GM18507 (cell line): ENCODE measurements around the gene AP2A1.

Experiments
- DNase-seq: peaks from one replicate; pipeline ENCODE4 v3.0.0; 2011; ENCODE audit warnings: low read depth; ENCODE audit not compliant: insufficient read length; ENCODE audit errors: extremely low spot score
- FAIRE-seq: peaks from 2 replicates; lab custom pipeline; 2011; peaks lifted over from hg19 to GRCh38; lab: Jason Lieb, UNC

AP2A1 gene

DNA sequence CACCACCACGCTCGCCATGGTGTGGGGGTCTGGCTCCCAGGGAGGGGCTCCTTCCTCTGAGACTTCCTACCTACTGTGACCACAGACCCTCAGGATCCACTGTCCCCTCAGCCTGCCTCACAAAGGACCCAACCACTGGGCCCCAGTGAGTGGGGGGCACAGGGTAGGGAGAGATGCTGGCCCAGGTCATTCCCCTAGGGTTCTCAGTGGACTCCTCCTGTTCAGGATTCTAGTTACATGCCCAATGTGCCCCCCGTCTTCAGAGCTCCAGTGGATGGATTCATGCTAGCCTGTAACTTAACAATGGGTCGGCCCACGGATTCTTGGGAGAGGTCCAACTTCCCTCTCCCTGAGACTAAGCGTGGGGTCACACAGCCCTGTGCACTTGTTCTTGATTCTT, 3.6 kb upstream of the AP2A1 start, which contains the start of gene TSKS:
TSS of gene TSKS (minus strand) at position 77 of the 400 bp plus-strand sequence. CDS start at position 18, 59 bp downstream.
- DNase-seq (no peak), FAIRE-seq (no peak)

- DNase-seq (no peak), FAIRE-seq (no peak)
Measured at GRCh38 chr19:49764341-49764740, 2.5 kb upstream of the AP2A1 start.

DNA sequence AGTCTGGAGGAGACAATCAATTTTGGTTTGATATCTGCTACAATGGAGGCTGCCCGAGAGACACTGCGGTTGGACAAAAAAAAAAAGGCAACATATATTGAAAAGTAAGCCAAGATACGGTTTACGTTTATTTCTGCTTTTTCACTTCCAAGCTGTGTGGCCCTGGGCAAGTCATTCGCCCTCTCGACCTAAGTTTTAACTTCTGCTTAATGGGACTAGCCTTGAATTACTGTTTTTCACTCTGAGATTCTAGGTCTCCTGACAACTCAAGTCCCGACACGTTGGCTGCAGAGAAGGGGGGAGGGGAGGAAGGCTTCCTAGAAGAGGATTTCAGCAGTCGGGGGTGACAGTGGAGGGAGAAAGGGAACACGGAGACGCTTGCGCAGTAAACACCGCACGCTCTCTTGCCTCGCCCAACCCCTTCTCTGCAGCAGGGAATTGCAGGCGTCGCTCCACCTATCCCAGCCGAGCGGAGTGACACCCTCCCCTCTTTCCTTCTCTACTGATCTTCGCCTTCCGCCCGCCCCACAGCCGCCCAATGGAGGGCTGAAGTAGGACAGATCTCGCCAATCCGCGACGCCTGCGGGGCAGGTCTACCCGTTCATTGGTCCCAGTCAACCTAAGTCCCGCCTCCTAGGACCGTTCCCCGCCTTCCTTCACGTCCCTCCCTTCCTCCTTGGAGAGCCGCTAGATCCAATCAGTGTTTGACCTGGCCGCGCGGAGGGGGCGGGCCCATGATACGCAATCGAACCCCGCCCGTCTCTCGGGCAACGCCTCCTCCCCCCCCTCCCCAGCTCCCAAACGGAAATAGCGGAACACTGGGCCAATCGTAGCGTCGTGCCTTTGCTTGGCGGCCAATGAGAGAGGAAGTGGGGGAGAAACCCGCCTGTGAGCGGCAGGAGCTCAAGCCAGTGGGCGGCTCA, 533 bp upstream of the AP2A1 start:
- FAIRE-seq (peak; percentile 100), DNase-seq (peak; percentile 100)

- FAIRE-seq, result no peak
- no peak for DNase-seq
Measured at GRCh38 chr19:49767381-49767780, 580 bp downstream of the AP2A1 start.

GRCh38 chr19:49767967-49768581, 1.3 kb downstream of the AP2A1 start:
- DNase-seq (no peak), FAIRE-seq (no peak)

- FAIRE-seq (no peak), DNase-seq (no peak)
Measured at GRCh38 chr19:49770529-49770928, 3.7 kb downstream of the AP2A1 start.

GRCh38 chr19:49771674-49772139, 4.9 kb downstream of the AP2A1 start:
- DNase-seq, result no peak
- no peak for FAIRE-seq

DNA sequence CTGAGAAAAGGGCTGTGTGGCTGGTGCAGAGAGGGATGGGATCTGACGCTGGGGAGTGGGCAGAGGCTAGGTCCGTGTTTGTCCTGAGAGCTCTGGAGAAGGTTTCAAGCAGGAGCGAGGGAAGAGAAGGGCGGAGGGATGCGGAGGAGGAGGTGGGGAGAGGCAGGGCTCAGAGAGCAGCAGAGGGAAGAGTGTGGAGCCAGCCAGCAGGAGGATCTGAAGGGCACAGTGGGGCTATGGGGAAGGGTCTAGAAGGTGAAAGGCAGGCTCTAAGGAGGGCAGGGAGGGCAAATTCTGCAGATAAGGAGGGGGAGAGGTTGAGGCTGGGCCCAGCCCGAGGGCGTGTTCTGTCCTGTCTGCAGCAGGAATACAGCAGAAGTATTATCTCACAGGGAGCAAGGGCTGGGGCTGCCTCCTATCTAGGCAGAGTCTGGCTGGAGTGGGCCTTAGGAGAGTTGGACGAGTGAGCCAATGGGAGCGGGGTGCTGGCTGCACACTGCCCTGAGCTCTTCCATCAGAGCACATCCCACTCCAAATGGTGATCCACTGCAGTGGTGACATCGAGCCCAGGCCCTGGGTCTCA, 6.1 kb downstream of the AP2A1 start:
- FAIRE-seq, result no peak
- DNase-seq, result no peak

GRCh38 chr19:49773663-49774350, 7.0 kb downstream of the AP2A1 start:
- FAIRE-seq (no peak), DNase-seq (no peak)

DNA sequence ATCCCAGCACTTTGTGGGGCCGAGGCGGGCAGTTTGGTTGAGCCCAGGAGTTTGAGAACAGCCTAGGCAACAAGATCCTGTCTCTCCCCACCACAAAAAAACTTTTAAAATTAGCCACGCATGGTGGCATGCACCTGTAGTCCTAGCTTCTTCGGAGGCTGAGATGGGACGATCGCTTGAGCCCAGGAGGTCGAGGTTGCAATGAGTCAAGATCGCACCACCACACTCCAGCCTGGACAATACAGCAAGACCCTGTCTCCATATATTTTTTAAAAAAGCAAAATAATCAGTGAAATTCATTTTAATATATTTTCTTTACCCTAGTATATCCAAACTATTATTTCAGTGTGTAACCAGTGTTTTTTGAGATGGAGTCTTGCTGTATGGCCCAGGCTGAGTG, 8.2 kb downstream of the AP2A1 start:
- FAIRE-seq (no peak), DNase-seq (no peak)

- DNase-seq (no peak), FAIRE-seq (no peak)
Measured at GRCh38 chr19:49775742-49776370, 9.1 kb downstream of the AP2A1 start.

DNA sequence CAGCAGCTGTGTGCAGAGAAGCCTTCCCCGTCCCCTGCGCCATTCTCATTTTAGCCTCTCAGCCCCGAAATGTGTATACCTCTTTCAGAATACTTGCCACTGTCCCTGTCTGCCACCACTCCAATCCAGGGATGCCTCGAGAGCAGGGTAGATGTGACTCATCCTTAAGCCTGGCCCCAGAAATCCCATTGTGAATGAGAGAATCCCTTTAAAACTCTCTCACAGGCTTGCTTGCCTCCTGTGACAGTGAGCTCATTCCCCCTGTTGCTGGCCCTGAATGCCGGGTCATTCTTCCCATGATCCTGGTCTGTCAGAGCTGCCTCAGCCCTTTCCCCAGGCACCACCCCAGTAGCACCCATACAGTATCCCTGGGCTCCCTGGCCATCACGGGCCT, 9.6 kb downstream of the AP2A1 start:
- DNase-seq (no peak), FAIRE-seq (no peak)

DNA sequence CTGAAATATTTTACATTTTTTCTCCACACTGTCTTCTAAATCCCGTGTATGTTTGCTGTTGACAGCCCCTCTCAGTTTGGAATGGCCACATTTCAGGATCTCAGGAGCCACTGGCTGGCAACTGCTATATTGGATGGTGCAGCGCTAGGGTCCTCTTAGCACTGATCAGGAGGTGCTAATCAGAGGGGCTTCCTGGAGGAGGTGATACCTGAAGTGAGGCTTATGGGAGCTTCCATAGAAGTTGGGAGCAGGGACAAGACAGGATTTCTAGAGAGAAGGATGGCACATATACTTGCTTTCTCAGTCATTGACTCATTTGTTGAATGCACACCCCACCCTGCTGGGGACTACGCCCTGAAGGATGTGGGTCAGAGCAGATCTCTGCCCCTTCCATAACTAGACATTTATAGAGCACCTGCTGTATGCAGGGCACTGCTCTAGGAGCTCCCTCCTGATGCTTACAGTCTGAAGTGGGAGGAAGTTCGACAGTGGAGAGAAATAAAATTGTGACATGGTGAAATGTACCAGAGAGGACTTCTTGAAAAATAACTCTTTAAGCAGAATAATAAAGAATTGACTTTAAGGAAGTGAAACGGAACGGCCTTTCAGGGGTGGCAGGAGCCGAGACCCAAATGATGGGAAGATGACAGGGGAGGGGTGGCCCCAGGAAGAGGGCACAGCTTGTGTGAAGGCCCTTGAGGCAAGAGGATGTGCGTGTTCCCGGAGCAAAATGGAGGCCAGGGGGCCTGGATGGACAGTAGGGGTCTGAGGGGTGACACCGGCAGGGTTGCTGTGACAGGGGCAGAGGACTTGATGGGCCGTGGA, 13.1 kb downstream of the AP2A1 start:
- DNase-seq (no peak), FAIRE-seq (peak; percentile 64)

DNA sequence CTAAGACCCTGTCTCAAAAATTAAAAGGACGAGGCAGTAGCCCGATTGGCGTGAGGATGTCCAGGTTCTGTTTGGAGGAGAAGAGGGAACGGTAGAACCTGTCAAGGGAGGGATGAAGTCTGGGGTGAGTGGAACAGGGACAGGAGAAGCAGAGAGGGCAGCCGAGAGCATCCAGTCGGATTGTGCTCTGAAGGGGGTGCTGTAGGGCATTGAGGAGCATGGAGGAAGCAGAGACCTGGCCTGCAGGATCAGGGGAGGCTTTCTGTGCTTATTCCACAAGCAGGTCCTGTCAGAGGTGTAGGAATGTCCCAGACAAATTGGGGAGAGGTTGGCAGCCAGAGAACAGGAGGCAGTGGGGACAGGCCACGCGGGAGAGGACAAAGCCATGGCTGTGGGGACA, 14.1 kb downstream of the AP2A1 start:
- DNase-seq, result no peak
- no peak for FAIRE-seq

DNA sequence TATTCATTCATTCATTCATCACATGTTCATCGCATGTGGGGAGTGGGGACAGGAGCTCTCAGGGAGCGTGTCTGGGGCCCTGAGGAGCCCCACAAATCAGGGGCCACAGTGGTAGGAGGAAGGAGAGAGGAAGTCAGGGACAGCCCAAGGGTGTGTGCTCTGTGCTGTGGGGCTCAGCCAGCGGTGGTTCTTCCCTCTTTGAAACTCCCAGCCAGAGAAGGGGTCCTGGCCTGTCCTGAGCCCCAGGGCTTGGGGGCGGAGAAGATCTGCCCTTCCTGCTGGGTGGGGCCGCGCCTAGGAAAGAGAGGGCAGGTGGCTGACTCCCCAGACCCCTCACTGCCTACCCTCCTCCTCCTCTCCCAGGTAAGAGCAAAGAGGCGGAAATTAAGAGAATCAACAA, 14.6 kb downstream of the AP2A1 start:
- FAIRE-seq (no peak), DNase-seq (no peak)

DNA sequence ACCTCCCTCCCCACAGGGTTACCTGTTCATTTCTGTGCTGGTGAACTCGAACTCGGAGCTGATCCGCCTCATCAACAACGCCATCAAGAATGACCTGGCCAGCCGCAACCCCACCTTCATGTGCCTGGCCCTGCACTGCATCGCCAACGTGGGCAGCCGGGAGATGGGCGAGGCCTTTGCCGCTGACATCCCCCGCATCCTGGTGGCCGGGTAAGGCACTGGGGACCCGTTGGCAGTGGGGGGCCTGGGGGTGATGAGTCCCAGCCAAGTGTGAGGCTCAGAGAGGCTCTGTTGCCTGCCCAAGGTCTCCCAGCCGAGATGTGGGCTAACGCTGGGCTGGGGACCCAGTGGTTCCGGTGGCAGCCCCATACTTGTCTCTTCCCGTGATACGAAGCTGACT, 15.7 kb downstream of the AP2A1 start:
- FAIRE-seq (no peak), DNase-seq (no peak)

- no peak for FAIRE-seq
- DNase-seq, result no peak
Measured at GRCh38 chr19:49786376-49786820, 19.6 kb downstream of the AP2A1 start.

GRCh38 chr19:49787746-49788145, 20.9 kb downstream of the AP2A1 start:
- no peak for FAIRE-seq

GRCh38 chr19:49788857-49789256, 22.1 kb downstream of the AP2A1 start:
- FAIRE-seq, result no peak
- DNase-seq, result no peak

More at GRCh38 chr19:49787746-49788145, 20.9 kb downstream of the AP2A1 start:
- no peak for DNase-seq
